Measurements from ENCODE around the gene NR2F1-AS1.

DNA sequence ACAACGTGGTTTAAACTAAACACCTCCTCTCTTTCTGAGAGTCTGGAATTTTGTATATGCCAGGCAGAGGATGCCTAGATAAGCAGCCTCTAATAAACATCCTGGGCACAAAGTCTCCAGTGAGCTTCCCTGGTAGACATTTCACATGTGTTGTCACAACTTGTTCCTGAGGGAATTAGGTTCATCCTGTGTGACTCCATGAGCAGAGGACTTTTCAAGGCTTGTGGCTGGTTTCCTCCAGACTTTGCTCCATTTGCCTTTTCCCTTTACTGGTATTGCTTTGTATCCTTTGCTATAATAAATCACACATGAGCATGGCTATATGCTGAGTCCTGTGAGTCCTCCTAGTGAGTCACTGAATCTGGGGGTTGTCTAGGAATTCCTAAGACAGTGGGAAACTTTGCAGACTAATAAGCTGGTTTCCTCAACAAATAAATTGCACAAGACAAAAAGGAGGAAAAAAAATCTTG lies 77.4 kb downstream of the NR2F1-AS1 start:
- TF ChIP-seq CTCF (IDR thresholded peaks at IDR 0.05; ENCODE audit: low read length) (no peak), EZH2 (optimal IDR thresholded peaks at IDR 0.05; ENCODE audit: low read depth, low read length) (no peak), EZH2phosphoT487 (IDR thresholded peaks at IDR 0.05; ENCODE audit: low read length) (no peak)

Measured in MM.1S (cell line).